ENCODE results near the gene EBI3. TPM values are rescaled to one million over a fixed set of nuclear protein-coding genes. Genes with fewer than 3 reads are reported as not detected.

EBI3 gene
- total RNA-seq, 1 donor from 2014 or later, result 1.2 TPM

GRCh38 chr19:4278010-4278409, 48.7 kb downstream of the EBI3 start:
- no peak for DNase-seq (ENCODE audit: low spot score)
- H3K27me3 Mint-ChIP-seq (ENCODE audit: low read depth), result peaks cover 22% of the 10 kb centered on the region
- H3K4me3 Mint-ChIP-seq (ENCODE audit: unreplicated experiment), result peak overlapping the region; percentile 28
- no peaks in the 10 kb centered on the region for H3K36me3 Mint-ChIP-seq (ENCODE audit: low read depth)
- H3K9me3 Mint-ChIP-seq (ENCODE audit: low read depth), result no peaks in the 10 kb centered on the region
- H3K27ac Mint-ChIP-seq (ENCODE audit: unreplicated experiment), result no peak overlapping the region
- TF ChIP-seq CTCF (IDR thresholded peaks at IDR 0.05), result no peak
- peaks cover 6% of the 10 kb centered on the region for H3K4me1 Mint-ChIP-seq (ENCODE audit: low read depth)

GRCh38 chr19:4278419-4279266, 49.3 kb downstream of the EBI3 start, which contains the start of gene SHD:
SHD (plus strand) TSS chr19:4279266; CDS start chr19:4280064, 798 bp downstream.
- no peak for TF ChIP-seq CTCF (IDR thresholded peaks at IDR 0.05)
- DNase-seq (ENCODE audit: low spot score), result no peak
- no peak within 1 kb of the TSS for H3K27ac Mint-ChIP-seq (ENCODE audit: unreplicated experiment)
- H3K36me3 Mint-ChIP-seq (ENCODE audit: low read depth), result no peaks in the 10 kb centered on the region
- no peaks in the 10 kb centered on the region for H3K9me3 Mint-ChIP-seq (ENCODE audit: low read depth)
- H3K4me1 Mint-ChIP-seq (ENCODE audit: low read depth), result peaks cover 6% of the 10 kb centered on the region
- H3K4me3 Mint-ChIP-seq (ENCODE audit: unreplicated experiment), result peak within 1 kb of the TSS; percentile 47
- H3K27me3 Mint-ChIP-seq (ENCODE audit: low read depth), result peaks cover 26% of the 10 kb centered on the region

GRCh38 chr19:4279267-4279529, 49.9 kb downstream of the EBI3 start:
- H3K4me3 Mint-ChIP-seq (ENCODE audit: unreplicated experiment), result no peak overlapping the region
- H3K36me3 Mint-ChIP-seq (ENCODE audit: low read depth), result no peaks in the 10 kb centered on the region
- no peak for DNase-seq (ENCODE audit: low spot score)
- peaks cover 26% of the 10 kb centered on the region for H3K27me3 Mint-ChIP-seq (ENCODE audit: low read depth)
- no peak overlapping the region for H3K27ac Mint-ChIP-seq (ENCODE audit: unreplicated experiment)
- peaks cover 6% of the 10 kb centered on the region for H3K4me1 Mint-ChIP-seq (ENCODE audit: low read depth)
- TF ChIP-seq CTCF (IDR thresholded peaks at IDR 0.05), result no peak
- no peaks in the 10 kb centered on the region for H3K9me3 Mint-ChIP-seq (ENCODE audit: low read depth)

GRCh38 chr19:4279530-4280422, 50.5 kb downstream of the EBI3 start:
- no peak for TF ChIP-seq CTCF (IDR thresholded peaks at IDR 0.05)
- Mint-ChIP-seq H3K27me3 (ENCODE audit: low read depth) (peaks cover 31% of the 10 kb centered on the region), H3K4me1 (ENCODE audit: low read depth) (peaks cover 6% of the 10 kb centered on the region), H3K36me3 (ENCODE audit: low read depth) (no peaks in the 10 kb centered on the region), H3K4me3 (ENCODE audit: unreplicated experiment) (peak overlapping the region; percentile 47), H3K27ac (ENCODE audit: unreplicated experiment) (no peak overlapping the region), H3K9me3 (ENCODE audit: low read depth) (no peaks in the 10 kb centered on the region)
- DNase-seq (ENCODE audit: low spot score), result no peak

- Mint-ChIP-seq H3K4me1 (ENCODE audit: low read depth) (peaks cover 3% of the 10 kb centered on the region), H3K27ac (ENCODE audit: unreplicated experiment) (no peak overlapping the region), H3K36me3 (ENCODE audit: low read depth) (no peaks in the 10 kb centered on the region), H3K27me3 (ENCODE audit: low read depth) (peaks cover 46% of the 10 kb centered on the region), H3K4me3 (ENCODE audit: unreplicated experiment) (no peak overlapping the region), H3K9me3 (ENCODE audit: low read depth) (no peaks in the 10 kb centered on the region)
- no peak for DNase-seq (ENCODE audit: low spot score)
- TF ChIP-seq CTCF (IDR thresholded peaks at IDR 0.05), result no peak
Observed at GRCh38 chr19:4284176-4284958, 55.0 kb downstream of the EBI3 start.

All from chondrocyte (in vitro differentiated cells).